Vagina (tissue), 2 donors: Measurements from ENCODE around the gene IRF8. TPM values are rescaled to one million over a fixed set of nuclear protein-coding genes. Genes with fewer than 3 reads are reported as not detected.

Source experiments
- DNase-seq, 2 donors: peaks; one replicate each; pipeline ENCODE4 v3.0.0-alpha.2; 2017; ENCODE audit errors: extremely low spot score in 2 of 2
- H3K27ac ChIP-seq: fragments of 200-600 bp; sonication (generic); one replicate; pipeline ENCODE4 v1.5.1; 2019
- H3K27me3 ChIP-seq: fragments of 200-600 bp; sonication (generic); one replicate; pipeline ENCODE4 v1.5.1; 2019
- H3K36me3 ChIP-seq, 2 donors: fragments of 200-600 bp; sonication (generic); one replicate each; pipeline ENCODE4 v1.5.1; 2017 to 2019
- H3K4me1 ChIP-seq: fragments of 200-600 bp; sonication (generic); one replicate; pipeline ENCODE4 v1.5.1; 2019
- H3K4me3 ChIP-seq, 2 donors: fragments of 200-600 bp; sonication (generic); 1 replicate in 1 of 2; 2 replicates in 1 of 2; pipeline ENCODE4 v1.5.1; 2016 to 2019
- H3K9me3 ChIP-seq: fragments of 200-600 bp; sonication (generic); one replicate; pipeline ENCODE4 v1.5.1; 2019
- POLR2A ChIP-seq, 2 donors: fragments of 450-650 bp; IDR thresholded peaks; one replicate each; pipeline ENCODE4 v1.6.1; 2017; ENCODE audit warnings: antibody characterized with exemption in 2 of 2, mild to moderate bottlenecking in 2 of 2, moderate library complexity in 2 of 2
- POLR2AphosphoS5 ChIP-seq, 2 donors: sonication (generic); formaldehyde crosslinking; IDR thresholded peaks; one replicate each; pipeline ENCODE4 v1.9.0; 2017; ENCODE audit warnings: antibody characterized with exemption in 2 of 2, mild to moderate bottlenecking in 2 of 2, low read depth in 1 of 2; ENCODE audit not compliant: insufficient read depth in 1 of 2
- intact Hi-C: fragments of 100-400 bp; cut with DNase I; formaldehyde crosslinking; loops from one replicate; pipeline ENCODE4 v1.15.1; 2023
- total RNA-seq: library from RNA; depleted of rRNA; stranded (reverse); fragments of >200 nt; gene quantifications from one replicate; pipeline ENCODE4 v1.2.3, GENCODE V29; 2016
- TF ChIP-seq, protein P1 (sequence below), 3 experiments: fragments of 450-650 bp in 2 of 3; fragments of 200-600 bp in 1 of 3; sonication (generic) in 1 of 3; IDR thresholded peaks; one replicate each; pipeline ENCODE4 v1.5.1; 2017 to 2019; ENCODE audit warnings: antibody characterized with exemption in 3 of 3, mild to moderate bottlenecking in 2 of 3, moderate library complexity in 2 of 3

The IRF8 gene
- total RNA-seq, 1 donor from 2014 or later: 7.6 TPM

DNA sequence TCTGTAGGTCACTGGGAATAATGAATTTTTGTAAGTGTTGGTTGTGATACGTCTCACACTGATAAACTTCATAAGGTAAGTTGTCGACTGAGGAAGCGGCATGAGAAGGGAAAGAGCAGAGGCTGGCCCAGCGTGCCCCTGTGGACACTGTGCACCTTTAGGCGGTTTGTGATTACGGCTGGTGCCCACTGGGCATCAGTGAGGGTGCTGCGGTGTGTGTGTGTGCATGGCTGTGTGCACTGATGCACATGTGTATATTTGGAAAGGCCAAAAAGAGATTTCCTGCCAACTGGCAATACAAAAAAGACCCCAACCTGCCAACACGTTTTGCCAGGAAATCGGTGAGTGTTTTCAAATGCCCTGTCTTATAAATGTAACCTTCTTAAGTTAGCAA, 11.9 kb downstream of the IRF8 start:
- Histone ChIP-seq H3K9me3 (no peaks in the 10 kb centered on the region), H3K4me3 (no peak overlapping the region), H3K36me3 (no peaks in the 10 kb centered on the region), H3K27ac (no peak overlapping the region), H3K27me3 (no peaks in the 10 kb centered on the region), H3K4me1 (no peaks in the 10 kb centered on the region)
- DNase-seq: no peak
- intact Hi-C loops: no loop called here
- TF ChIP-seq POLR2A (IDR thresholded peaks at IDR 0.05) (no peak), POLR2AphosphoS5 (IDR thresholded peaks at IDR 0.05; ENCODE audit: insufficient read depth in 1 of 2, low read depth in 1 of 2) (no peak)
- TF ChIP-seq, protein P1, sequence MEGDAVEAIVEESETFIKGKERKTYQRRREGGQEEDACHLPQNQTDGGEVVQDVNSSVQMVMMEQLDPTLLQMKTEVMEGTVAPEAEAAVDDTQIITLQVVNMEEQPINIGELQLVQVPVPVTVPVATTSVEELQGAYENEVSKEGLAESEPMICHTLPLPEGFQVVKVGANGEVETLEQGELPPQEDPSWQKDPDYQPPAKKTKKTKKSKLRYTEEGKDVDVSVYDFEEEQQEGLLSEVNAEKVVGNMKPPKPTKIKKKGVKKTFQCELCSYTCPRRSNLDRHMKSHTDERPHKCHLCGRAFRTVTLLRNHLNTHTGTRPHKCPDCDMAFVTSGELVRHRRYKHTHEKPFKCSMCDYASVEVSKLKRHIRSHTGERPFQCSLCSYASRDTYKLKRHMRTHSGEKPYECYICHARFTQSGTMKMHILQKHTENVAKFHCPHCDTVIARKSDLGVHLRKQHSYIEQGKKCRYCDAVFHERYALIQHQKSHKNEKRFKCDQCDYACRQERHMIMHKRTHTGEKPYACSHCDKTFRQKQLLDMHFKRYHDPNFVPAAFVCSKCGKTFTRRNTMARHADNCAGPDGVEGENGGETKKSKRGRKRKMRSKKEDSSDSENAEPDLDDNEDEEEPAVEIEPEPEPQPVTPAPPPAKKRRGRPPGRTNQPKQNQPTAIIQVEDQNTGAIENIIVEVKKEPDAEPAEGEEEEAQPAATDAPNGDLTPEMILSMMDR (IDR thresholded peaks at IDR 0.05): no peak

DNA sequence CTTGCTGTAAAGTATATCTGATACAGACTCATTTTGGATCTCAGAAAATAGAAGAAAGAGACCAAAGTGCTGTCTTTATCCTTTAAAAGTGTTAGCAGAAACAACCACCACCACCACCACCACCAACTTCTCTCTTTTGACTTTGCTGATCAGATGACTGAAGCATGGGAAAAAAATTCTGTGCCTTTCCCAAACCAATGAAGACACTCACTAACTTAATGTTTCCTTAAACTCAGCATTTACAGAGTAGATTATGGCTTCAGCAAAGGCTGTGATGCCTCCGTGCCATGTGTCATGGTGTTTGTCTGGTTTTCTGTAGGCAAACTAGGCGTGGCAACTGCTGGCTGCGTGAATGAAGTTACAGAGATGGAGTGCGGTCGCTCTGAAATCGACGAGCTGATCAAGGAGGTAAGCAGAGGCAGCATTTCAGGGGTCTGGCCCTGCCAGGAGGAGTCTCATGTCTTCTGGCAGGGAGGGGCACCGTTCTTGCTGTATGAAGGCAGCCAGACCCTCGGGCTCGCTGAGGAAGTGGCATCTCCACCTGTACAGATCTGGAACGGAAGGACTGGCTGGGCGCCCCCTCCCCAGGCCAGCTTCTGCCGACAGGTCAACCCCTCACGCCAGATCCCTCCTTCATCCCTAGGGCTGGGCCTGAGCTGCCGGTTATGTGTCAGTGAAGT, 12.4 kb downstream of the IRF8 start:
- intact Hi-C loops: no loop called here
- H3K36me3 ChIP-seq: no peaks in the 10 kb centered on the region

DNA sequence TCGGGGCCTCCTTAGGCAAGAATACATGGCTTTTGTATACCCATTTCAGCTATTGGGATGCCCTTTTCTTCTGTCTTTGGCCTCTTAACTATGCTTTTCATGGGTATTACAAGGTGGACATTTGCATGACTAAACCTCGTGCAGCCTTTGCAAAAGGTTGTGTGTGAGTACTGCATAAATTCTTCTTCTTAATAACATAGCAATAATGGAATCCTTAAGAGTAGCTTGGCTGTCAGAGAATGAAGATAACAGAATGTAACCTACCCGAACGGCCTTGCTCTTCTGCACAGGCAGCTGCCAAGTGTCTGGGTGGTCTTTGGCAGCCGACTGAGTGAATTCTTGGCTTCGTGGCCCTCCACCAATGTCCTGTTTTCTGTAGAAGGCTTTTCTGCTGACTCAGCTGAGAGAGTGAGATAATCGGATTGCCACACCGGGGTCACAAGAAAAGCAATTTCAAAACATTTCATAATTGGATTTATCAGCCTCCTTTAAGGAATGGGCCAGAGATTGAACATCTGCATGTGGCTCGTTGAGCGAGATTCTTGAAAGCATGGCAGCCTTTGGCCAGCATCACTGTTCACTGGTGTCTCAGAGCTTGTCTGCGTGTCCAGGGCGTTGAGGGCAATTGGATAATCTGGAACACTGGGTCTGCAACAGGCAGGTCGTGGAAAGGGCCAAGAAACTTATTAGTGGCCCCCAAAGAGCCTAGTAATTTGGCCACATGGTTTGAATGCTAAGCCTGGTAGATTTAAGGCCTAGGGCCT, 13.4 kb downstream of the IRF8 start:
- H3K27me3 ChIP-seq: no peaks in the 10 kb centered on the region
- H3K4me3 ChIP-seq: no peak overlapping the region
- no peak overlapping the region for H3K27ac ChIP-seq
- no peaks in the 10 kb centered on the region for H3K36me3 ChIP-seq
- DNase-seq: no peak
- intact Hi-C loops: no loop called here
- TF ChIP-seq POLR2A (IDR thresholded peaks at IDR 0.05) (no peak), POLR2AphosphoS5 (IDR thresholded peaks at IDR 0.05; ENCODE audit: insufficient read depth in 1 of 2, low read depth in 1 of 2) (no peak)
- TF ChIP-seq, protein P1 (IDR thresholded peaks at IDR 0.05): no peak
- no peaks in the 10 kb centered on the region for H3K4me1 ChIP-seq
- H3K9me3 ChIP-seq: no peaks in the 10 kb centered on the region

More for the DNA sequence above, 12.4 kb downstream of the IRF8 start:
- Histone ChIP-seq H3K27me3 (no peaks in the 10 kb centered on the region), H3K27ac (no peak overlapping the region), H3K9me3 (no peaks in the 10 kb centered on the region), H3K4me1 (no peaks in the 10 kb centered on the region), H3K4me3 (no peak overlapping the region)
- no peak for DNase-seq
- TF ChIP-seq POLR2AphosphoS5 (IDR thresholded peaks at IDR 0.05; ENCODE audit: insufficient read depth in 1 of 2, low read depth in 1 of 2) (no peak), POLR2A (IDR thresholded peaks at IDR 0.05) (no peak)
- TF ChIP-seq, protein P1 (IDR thresholded peaks at IDR 0.05): no peak

DNA sequence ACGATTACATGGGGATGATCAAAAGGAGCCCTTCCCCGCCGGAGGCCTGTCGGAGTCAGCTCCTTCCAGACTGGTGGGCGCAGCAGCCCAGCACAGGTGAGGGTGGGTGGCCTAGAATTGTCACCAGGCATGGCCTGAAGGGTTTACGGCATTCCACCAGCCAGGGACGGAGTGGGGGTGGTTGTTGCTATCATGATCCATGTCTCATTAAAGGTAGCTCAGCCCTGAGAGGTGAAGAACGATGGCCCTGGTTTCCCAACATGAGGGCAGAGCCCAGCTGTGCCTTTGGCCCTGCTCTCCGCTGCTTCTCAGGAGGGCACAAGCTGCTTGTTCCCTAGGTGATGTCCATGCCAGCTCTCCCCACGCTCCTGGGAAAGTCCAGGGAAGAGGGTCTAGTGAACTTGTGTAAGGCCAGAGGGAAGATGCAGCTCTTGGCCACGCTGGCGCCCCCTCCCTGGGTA, 14.2 kb downstream of the IRF8 start:
- no peak overlapping the region for H3K27ac ChIP-seq
- TF ChIP-seq POLR2AphosphoS5 (IDR thresholded peaks at IDR 0.05; ENCODE audit: insufficient read depth in 1 of 2, low read depth in 1 of 2) (no peak), POLR2A (IDR thresholded peaks at IDR 0.05) (no peak)
- TF ChIP-seq, protein P1 (IDR thresholded peaks at IDR 0.05): no peak

More for the DNA sequence above, 14.2 kb downstream of the IRF8 start:
- intact Hi-C loops: no loop called here
- no peaks in the 10 kb centered on the region for H3K27me3 ChIP-seq
- H3K36me3 ChIP-seq: no peaks in the 10 kb centered on the region
- H3K9me3 ChIP-seq: no peaks in the 10 kb centered on the region
- no peak for DNase-seq
- H3K4me3 ChIP-seq: no peak overlapping the region
- H3K4me1 ChIP-seq: no peaks in the 10 kb centered on the region
